ENCODE results near the gene KCNK10.

GRCh38 chr14:88210426-88210825 is 112.6 kb downstream of the KCNK10 start:
- TF ChIP-seq CTCF (IDR thresholded peaks at IDR 0.05) (no peak), POLR2A (IDR thresholded peaks at IDR 0.05) (no peak)

Data from lower leg skin (tissue), 3 donors.